Left ventricle myocardium inferior (tissue), 1 donor: ENCODE data around the gene TIFAB. TPM values are rescaled to one million over a fixed set of nuclear protein-coding genes. Genes with fewer than 3 reads are reported as not detected.
A peak's percentile ranks its signal among the peaks of the same experiment; 100 is the strongest.

ENCODE experiments used
- DNase-seq: peaks from one replicate; pipeline ENCODE4 v3.0.0-alpha.2; 2020
- H3K27ac ChIP-seq: fragments of 200-600 bp; replicated peaks from 2 replicates; pipeline ENCODE4 v1.8.0; 2021
- H3K27me3 ChIP-seq: fragments of 200-600 bp; 2 replicates; pipeline ENCODE4 v1.8.0; 2021; ENCODE audit warnings: low read depth
- H3K36me3 ChIP-seq: fragments of 200-600 bp; 2 replicates; pipeline ENCODE4 v1.8.0; 2021
- H3K4me1 ChIP-seq: fragments of 200-600 bp; 2 replicates; pipeline ENCODE4 v1.8.0; 2021
- H3K4me3 ChIP-seq: fragments of 200-600 bp; 2 replicates; pipeline ENCODE4 v1.8.0; 2021; ENCODE audit warnings: mild to moderate bottlenecking, moderate library complexity
- H3K9me3 ChIP-seq: fragments of 200-600 bp; replicated peaks from 2 replicates; pipeline ENCODE4 v1.8.0; 2021
- intact Hi-C: fragments of 100-400 bp; cut with micrococcal nuclease; formaldehyde crosslinking; loops from one replicate; pipeline ENCODE4 v1.11.0; 2022
- total RNA-seq: library from RNA; stranded (reverse); fragmentation: NEBNext Ultra II Directional; extraction: Animal tissue kit (Norgen Biotek cat#: 25700); gene quantifications from one replicate; pipeline ENCODE4 v1.2.1, GENCODE V29; 2021
- TF ChIP-seq, protein P1 (sequence below): fragments of 200-600 bp; IDR thresholded peaks from 2 replicates; pipeline ENCODE4 v1.8.0; 2021; ENCODE audit warnings: antibody characterized with exemption, mild to moderate bottlenecking, borderline replicate concordance
- donor health status: DM: no; HTN: yes; CAD: no; lungs with severe emphysema.

Gene TIFAB
- total RNA-seq, 1 donor from 2014 or later = not detected

DNA sequence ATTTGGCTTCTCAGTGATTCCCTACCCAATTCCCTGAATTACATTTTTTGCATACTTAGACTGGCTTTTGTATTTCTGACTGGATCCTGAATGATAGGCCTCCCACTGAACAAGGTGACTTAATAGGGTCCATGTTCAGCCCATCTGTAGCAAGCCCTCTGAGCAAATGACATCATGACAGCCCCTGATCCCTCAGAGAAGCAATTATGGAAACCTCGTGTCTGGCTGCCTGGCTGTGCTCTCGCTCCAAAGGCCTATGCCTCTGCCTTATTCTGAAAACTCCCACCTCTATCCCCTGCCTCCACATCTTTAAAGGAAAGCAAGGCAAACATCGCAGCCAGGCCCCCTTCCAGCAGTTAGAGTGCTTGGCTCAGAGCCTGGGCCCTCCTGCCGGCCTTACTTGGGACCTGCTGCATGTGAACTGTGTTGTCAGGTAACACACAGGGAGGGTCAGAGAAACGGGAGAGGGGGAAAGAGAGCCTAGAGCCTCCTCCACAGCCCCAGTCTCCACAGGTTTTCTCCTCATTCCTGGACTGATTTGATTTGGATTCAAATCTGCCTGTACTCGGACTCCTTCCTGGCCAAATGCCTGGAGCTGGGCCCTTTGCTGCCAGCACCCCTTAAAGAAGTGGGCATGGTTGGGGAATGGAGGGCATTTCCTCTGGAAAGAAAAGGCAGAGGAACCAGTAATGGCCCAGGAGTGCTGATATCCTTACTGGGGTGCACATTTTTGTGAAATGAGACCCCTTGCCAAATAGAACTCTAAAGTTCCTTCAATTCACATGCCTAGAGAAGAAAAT, 8.8 kb downstream of the TIFAB start:
- no peak overlapping the region for H3K27ac ChIP-seq
- H3K9me3 ChIP-seq = no peaks in the 10 kb centered on the region
- H3K36me3 ChIP-seq = no peaks in the 10 kb centered on the region
- no peak for DNase-seq
- no peak overlapping the region for H3K4me3 ChIP-seq
- TF ChIP-seq, protein P1, sequence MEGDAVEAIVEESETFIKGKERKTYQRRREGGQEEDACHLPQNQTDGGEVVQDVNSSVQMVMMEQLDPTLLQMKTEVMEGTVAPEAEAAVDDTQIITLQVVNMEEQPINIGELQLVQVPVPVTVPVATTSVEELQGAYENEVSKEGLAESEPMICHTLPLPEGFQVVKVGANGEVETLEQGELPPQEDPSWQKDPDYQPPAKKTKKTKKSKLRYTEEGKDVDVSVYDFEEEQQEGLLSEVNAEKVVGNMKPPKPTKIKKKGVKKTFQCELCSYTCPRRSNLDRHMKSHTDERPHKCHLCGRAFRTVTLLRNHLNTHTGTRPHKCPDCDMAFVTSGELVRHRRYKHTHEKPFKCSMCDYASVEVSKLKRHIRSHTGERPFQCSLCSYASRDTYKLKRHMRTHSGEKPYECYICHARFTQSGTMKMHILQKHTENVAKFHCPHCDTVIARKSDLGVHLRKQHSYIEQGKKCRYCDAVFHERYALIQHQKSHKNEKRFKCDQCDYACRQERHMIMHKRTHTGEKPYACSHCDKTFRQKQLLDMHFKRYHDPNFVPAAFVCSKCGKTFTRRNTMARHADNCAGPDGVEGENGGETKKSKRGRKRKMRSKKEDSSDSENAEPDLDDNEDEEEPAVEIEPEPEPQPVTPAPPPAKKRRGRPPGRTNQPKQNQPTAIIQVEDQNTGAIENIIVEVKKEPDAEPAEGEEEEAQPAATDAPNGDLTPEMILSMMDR = peak; percentile 18
- H3K4me1 ChIP-seq = peaks cover 13% of the 10 kb centered on the region
- intact Hi-C loops = no loop called here
- peaks cover 15% of the 10 kb centered on the region for H3K27me3 ChIP-seq

DNA sequence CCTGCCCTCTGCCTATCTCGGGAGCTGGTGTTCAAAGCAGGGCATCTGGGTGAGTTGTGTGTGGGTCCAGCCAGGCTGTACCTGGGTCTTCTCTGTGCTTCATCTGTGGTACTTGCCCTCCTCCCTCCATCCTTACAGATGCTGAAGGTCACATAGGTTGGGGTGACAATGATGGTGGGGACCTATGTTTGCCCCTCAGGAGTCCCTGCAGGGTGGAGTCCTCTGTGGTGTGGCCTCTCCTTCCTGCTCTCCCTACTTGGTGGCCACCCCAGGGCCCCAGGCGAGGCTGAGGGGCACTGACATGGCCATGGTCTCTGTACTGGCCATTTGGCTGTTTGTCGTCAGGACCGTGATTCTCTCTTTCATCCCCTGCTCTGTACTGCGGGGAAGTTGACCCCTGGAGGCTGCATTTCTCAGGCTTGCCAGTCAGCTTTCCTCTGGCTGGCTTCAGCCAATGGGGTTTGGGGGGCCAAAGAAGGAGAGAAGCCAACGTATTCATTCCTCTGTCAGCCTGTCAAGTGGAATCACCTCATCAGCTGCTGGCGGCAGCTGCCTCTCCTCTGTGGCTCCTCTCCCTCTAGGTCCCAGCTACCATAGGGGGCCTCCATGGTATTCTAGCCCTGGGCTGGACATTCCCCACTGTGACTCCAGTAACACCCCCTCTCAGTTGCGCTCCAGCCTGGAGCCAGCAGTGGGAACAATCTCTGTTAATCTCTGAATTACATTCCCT, 9.6 kb downstream of the TIFAB start:
- intact Hi-C loops = no loop called here
- no peak overlapping the region for H3K4me3 ChIP-seq
- H3K27me3 ChIP-seq = peaks cover 10% of the 10 kb centered on the region
- TF ChIP-seq, protein P1 = no peak
- H3K4me1 ChIP-seq = peaks cover 21% of the 10 kb centered on the region
- H3K36me3 ChIP-seq = no peaks in the 10 kb centered on the region
- no peak for DNase-seq
- H3K9me3 ChIP-seq = no peaks in the 10 kb centered on the region
- H3K27ac ChIP-seq = no peak overlapping the region

DNA sequence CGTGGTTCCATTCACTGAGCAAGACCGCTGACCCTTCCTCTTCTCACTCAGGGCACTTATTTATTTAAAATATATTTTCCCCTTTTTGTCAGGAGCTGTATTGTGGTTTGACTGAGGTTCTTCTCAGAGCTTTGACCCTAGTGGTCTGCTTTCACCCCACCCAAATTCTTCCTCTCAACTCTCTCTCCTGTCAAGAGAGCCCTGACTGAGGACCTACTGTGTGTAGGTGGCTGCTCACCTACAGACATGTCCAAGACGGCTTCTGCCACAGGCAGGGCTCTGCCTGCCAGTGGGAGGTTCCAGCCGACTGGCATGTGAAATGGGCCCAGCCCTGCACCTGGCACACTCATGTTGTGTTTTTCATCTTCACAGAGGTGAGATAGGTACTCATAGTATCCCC, 10.2 kb downstream of the TIFAB start:
- Histone ChIP-seq H3K36me3 (no peaks in the 10 kb centered on the region), H3K27ac (no peak overlapping the region), H3K4me1 (peaks cover 21% of the 10 kb centered on the region), H3K27me3 (peaks cover 3% of the 10 kb centered on the region), H3K9me3 (no peaks in the 10 kb centered on the region), H3K4me3 (no peak overlapping the region)
- intact Hi-C loops = no loop called here
- TF ChIP-seq, protein P1 = no peak
- no peak for DNase-seq

DNA sequence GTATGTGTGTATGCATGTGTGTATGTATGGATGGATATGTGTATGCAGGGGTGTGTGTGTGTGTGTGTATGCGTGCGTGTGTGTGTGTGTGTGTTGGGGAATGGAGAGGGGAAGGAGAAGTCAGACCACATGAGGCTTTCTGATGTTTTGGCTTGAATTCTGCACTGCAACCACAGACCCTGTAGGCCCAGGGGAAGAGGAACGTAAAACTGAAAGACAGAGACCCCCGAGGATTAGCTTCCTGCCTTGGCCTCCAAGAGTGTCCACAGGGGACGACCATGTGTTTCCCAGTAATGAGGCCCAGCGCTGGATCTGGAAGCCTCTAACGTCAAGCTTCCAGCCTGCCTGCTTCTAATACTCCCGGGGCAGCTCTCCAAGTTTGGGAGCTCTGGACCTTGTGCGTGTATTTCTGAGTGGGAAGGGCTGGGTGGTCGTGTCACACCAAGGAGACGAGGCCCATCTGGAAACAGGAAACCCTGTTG, 10.8 kb downstream of the TIFAB start:
- intact Hi-C loops = no loop called here
- H3K36me3 ChIP-seq = no peaks in the 10 kb centered on the region
- no peaks in the 10 kb centered on the region for H3K9me3 ChIP-seq
- no peak overlapping the region for H3K27ac ChIP-seq
- H3K4me3 ChIP-seq = no peak overlapping the region
- H3K4me1 ChIP-seq = peaks cover 21% of the 10 kb centered on the region
- H3K27me3 ChIP-seq = no peaks in the 10 kb centered on the region
- DNase-seq = no peak
- TF ChIP-seq, protein P1 = no peak

DNA sequence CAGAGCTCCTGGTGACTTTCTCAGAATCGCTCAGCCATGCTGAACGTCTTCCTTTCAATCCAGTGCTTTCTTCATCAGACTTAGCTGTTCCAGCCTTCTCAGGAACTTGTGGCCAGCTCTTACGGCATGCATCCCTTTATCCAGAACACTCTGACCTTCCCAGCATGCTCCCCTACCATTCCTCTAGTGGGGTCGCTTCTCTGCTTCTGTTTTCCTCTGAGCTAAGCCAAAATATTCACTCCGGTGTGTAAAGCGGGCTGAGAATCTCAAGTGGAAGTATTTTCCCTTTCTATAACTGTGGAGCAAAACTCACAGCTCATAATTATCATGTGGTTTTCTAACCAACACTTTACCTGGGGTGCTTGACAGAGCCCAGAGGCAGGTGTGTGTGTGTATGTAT, 11.2 kb downstream of the TIFAB start:
- Histone ChIP-seq H3K4me3 (no peak overlapping the region), H3K27ac (no peak overlapping the region), H3K36me3 (no peaks in the 10 kb centered on the region), H3K4me1 (peaks cover 21% of the 10 kb centered on the region), H3K27me3 (no peaks in the 10 kb centered on the region), H3K9me3 (no peaks in the 10 kb centered on the region)
- intact Hi-C loops = no loop called here
- TF ChIP-seq, protein P1 = no peak
- DNase-seq = no peak
